ENCODE results near the gene UMAD1. TPM values are rescaled to one million over a fixed set of nuclear protein-coding genes. Genes with fewer than 3 reads are reported as not detected.

Gene UMAD1
- total and polyA plus RNA-seq, 2 of the 13 experiments (the other 11 are each of a cell fraction or from before 2014, with no cell fraction given): 16.8 to 17.6 TPM

- Histone ChIP-seq H3K4me1 (ENCODE audit: insufficient read depth, low read length) (peaks cover 6% of the 10 kb centered on the region; the same call in 1 of the 2 replicates), H2AFZ (ENCODE audit: low read length) (no peak overlapping the region), H3K9ac (ENCODE audit: insufficient read depth, low read depth, low read length) (no peak overlapping the region), H3K79me2 (ENCODE audit: insufficient read depth, low read length) (no peaks in the 10 kb centered on the region), H3K9me3 (ENCODE audit: low read length) (no peaks in the 10 kb centered on the region), H4K20me1 (ENCODE audit: insufficient read depth, low read length) (no peaks in the 10 kb centered on the region), H3K4me3 (replicated peaks in 1 of 3; ENCODE audit: insufficient read depth in 1 of 3, low read depth in 2 of 3, low read length in 3 of 3) (no peak overlapping the region), H3K27me3 (ENCODE audit: control insufficient read depth in 1 of 2, insufficient read depth in 2 of 2, low read length in 2 of 2) (no peaks in the 10 kb centered on the region), H3K27ac (ENCODE audit: extremely low read length, insufficient read depth, low read length) (no peak overlapping the region), H3K36me3 (replicated peaks in 1 of 2; ENCODE audit: control insufficient read depth in 1 of 2, insufficient read depth in 2 of 2, low read length in 2 of 2) (no peaks in the 10 kb centered on the region), H3K4me2 (ENCODE audit: low read depth, low read length) (no peak overlapping the region)
- no peak for TF ChIP-seq ATF1 (CRISPR knock-in tag; IDR thresholded peaks at IDR 0.05)
- TF ChIP-seq, protein P1, sequence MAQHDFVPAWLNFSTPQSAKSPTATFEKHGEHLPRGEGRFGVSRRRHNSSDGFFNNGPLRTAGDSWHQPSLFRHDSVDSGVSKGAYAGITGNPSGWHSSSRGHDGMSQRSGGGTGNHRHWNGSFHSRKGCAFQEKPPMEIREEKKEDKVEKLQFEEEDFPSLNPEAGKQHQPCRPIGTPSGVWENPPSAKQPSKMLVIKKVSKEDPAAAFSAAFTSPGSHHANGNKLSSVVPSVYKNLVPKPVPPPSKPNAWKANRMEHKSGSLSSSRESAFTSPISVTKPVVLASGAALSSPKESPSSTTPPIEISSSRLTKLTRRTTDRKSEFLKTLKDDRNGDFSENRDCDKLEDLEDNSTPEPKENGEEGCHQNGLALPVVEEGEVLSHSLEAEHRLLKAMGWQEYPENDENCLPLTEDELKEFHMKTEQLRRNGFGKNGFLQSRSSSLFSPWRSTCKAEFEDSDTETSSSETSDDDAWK (CRISPR knock-in tag; IDR thresholded peaks at IDR 0.05): no peak
- TF ChIP-seq POGZ (CRISPR knock-in tag; IDR thresholded peaks at IDR 0.05): no peak
- TF ChIP-seq ZNF766 (CRISPR knock-in tag; IDR thresholded peaks at IDR 0.05; ENCODE audit: borderline replicate concordance): no peak
- no peak for TF ChIP-seq DR1 (CRISPR knock-in tag; IDR thresholded peaks at IDR 0.05)
- in situ Hi-C loops (cut with HindIII; ENCODE audit: extremely low pct_ligation_motif_present, low pct_unique_long_range_greater_than_20kb) (no loop called here), intact Hi-C loops (cut with micrococcal nuclease; ENCODE audit: unreplicated experiment) (no loop called here)
- DNase-seq (ENCODE audit: low spot score) (no peak), FAIRE-seq (no peak), ATAC-seq (no peak)
- no TSS peak for BruUV-seq (replicated peaks)
- ChIA-PET POLR2A (no interaction called here), CTCF (ENCODE audit: low intra/inter-chr PET ratio, low total read pairs) (no interaction called here)
- 85% methylated on average over 2 of the region's 2 CpGs for WGBS (ENCODE audit: low lambda C conversion rate)
Measured at GRCh38 chr7:7805511-7806153, 165.1 kb downstream of the UMAD1 start.

- H3K9ac ChIP-seq (ENCODE audit: insufficient read depth, low read depth, low read length): no peak overlapping the region
- no peaks in the 10 kb centered on the region for H3K36me3 ChIP-seq (replicated peaks in 1 of 2; ENCODE audit: control insufficient read depth in 1 of 2, insufficient read depth in 2 of 2, low read length in 2 of 2)
- no peak overlapping the region for H3K27ac ChIP-seq (ENCODE audit: extremely low read length, insufficient read depth, low read length)
- H3K79me2 ChIP-seq (ENCODE audit: insufficient read depth, low read length): no peaks in the 10 kb centered on the region
- no peak overlapping the region for H3K4me3 ChIP-seq (replicated peaks in 1 of 3; ENCODE audit: insufficient read depth in 1 of 3, low read depth in 2 of 3, low read length in 3 of 3)
- 84% methylated on average over 4 of the region's 4 CpGs for WGBS (ENCODE audit: low lambda C conversion rate)
- FAIRE-seq: no peak
- DNase-seq (ENCODE audit: low spot score): no peak
- CTCF ChIA-PET (ENCODE audit: low intra/inter-chr PET ratio, low total read pairs): no interaction called here
- H3K4me2 ChIP-seq (ENCODE audit: low read depth, low read length): no peak overlapping the region
- POLR2A ChIA-PET: no interaction called here
- H2AFZ ChIP-seq (ENCODE audit: low read length): no peak overlapping the region
- no peaks in the 10 kb centered on the region for H3K9me3 ChIP-seq (ENCODE audit: low read length)
- no peaks in the 10 kb centered on the region for H3K4me1 ChIP-seq (ENCODE audit: insufficient read depth, low read length)
- intact Hi-C loops (cut with micrococcal nuclease; ENCODE audit: unreplicated experiment) (no loop called here), in situ Hi-C loops (cut with HindIII; ENCODE audit: extremely low pct_ligation_motif_present, low pct_unique_long_range_greater_than_20kb) (no loop called here)
- no TSS peak for BruUV-seq (replicated peaks)
- H4K20me1 ChIP-seq (ENCODE audit: insufficient read depth, low read length): no peaks in the 10 kb centered on the region
- TF ChIP-seq ZNF317 (CRISPR knock-in tag; IDR thresholded peaks at IDR 0.05): no peak
- TF ChIP-seq NR0B2 (CRISPR knock-in tag; IDR thresholded peaks at IDR 0.05): no peak
- no peak for TF ChIP-seq CREB1 (IDR thresholded peaks at IDR 0.05)
- no peak for TF ChIP-seq CREB1 (CRISPR knock-in tag; IDR thresholded peaks at IDR 0.05)
- TF ChIP-seq FOXA1 (IDR thresholded peaks at IDR 0.05): no peak
- TF ChIP-seq FOXA1 (CRISPR knock-in tag; IDR thresholded peaks at IDR 0.05): no peak
- ATAC-seq: no peak
- H3K27me3 ChIP-seq (ENCODE audit: control insufficient read depth in 1 of 2, insufficient read depth in 2 of 2, low read length in 2 of 2): no peaks in the 10 kb centered on the region
Measured at GRCh38 chr7:7808156-7808555, 167.6 kb downstream of the UMAD1 start.
